ENCODE data around the gene SIPA1L3.

SIPA1L3 gene

GRCh38 chr19:37946132-37946531, 39.1 kb downstream of the SIPA1L3 start:
- DNase-seq (ENCODE audit: low read depth) = no peak

DNA sequence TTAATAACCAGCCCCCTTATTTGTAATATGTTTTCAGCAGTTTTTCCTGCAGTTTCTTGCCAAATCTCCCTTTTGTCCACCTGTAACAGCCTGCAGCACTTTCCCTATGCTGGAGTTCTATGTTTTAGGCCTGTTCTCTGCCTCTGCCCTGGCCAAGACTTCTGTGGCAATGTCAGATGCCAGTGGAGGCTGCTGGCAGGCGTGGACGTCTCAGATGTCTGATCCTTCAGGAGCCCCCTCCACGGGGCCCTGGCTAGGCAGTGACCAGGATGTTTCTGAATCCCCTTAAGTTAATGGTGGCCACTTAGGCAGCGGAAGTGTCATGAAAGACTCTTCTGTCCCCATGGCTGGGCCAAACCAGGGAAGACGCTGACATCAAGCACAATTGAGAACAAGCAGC, 40.8 kb downstream of the SIPA1L3 start:
- DNase-seq (ENCODE audit: low read depth) = no peak

DNA sequence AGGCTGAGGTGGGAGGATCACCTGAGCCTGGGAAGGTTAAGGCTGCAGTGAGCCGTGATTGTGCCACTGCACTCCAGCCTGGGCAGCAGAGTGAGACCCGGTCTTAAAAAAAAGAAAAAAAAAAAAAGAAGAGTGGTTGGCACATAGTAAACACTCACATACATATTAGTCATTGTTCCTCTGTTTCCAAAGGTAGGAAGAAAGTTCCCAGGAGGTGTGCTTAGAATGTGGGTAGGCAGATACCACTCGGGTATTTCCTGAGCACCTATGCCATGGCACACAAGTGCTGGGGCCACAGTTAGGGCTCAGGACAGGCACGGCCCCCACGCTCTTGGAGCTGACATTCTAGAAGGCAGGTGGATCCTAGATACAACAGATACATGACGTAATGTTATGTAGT, 41.4 kb downstream of the SIPA1L3 start:
- DNase-seq (ENCODE audit: low read depth) = no peak

DNA sequence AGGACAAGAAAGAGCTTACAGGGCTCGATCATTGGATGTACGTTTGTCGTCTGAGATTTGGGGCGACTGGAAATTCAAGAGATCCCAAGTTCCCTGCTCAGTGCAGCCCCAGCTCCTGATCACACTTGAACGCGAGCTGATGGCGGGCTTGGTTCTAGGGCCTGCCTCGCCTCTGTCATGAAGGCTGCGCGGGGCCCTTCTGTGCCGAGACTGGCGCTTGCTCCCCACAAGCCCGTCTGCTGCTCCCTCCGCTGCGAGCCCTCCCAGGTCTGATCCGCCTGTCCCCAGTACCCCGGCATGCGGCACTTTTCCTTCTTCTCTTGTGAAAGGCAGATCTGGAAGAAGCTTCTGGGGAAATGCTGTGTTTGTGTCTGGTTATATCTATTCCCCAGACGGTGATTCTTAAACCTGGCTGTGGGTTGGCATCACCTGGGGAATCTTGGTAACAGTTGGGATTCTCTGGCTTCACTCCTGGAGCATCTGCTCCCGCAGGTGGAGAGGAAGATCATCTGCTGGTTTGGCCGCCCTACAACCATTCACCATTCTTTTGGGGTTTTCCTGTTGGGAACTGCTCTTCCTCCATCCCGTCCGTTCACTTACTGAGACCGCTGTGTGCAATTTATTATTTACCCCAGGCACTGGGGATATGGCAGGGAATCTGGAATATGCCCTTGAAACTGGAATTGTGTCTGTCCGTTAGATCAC, 43.6 kb downstream of the SIPA1L3 start:
- DNase-seq (ENCODE audit: low read depth) = no peak

- no peak for DNase-seq (ENCODE audit: low read depth)
Measured at GRCh38 chr19:37951816-37952210, 44.8 kb downstream of the SIPA1L3 start.

GRCh38 chr19:37953171-37953917, 46.3 kb downstream of the SIPA1L3 start:
- peak; percentile 83 for DNase-seq (ENCODE audit: low read depth)

- DNase-seq (ENCODE audit: low read depth) = peak; percentile 67
Measured at GRCh38 chr19:37953918-37954303, 46.9 kb downstream of the SIPA1L3 start.

DNA sequence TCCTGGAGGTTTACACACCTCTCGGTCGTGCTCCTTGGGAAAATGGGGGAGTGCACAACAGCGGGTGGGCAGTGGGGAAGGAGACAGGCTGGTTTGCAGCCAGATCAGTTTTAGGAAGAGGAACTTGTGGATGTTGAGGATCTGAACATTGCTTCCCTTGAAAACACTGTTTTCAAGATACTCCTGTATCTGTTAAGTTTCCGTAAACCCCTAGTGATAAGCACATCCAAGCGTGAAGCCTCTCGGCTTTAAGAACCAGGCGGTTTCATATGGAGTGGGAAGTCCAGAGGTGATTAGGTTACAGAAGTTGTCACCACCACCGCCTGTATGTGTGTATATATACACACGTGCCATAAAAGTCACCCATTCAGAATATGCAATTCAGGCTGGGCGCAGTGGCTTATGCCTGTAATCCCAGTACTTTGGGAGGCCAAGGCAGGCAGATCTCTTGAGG, 47.4 kb downstream of the SIPA1L3 start:
- no peak for DNase-seq (ENCODE audit: low read depth)

DNA sequence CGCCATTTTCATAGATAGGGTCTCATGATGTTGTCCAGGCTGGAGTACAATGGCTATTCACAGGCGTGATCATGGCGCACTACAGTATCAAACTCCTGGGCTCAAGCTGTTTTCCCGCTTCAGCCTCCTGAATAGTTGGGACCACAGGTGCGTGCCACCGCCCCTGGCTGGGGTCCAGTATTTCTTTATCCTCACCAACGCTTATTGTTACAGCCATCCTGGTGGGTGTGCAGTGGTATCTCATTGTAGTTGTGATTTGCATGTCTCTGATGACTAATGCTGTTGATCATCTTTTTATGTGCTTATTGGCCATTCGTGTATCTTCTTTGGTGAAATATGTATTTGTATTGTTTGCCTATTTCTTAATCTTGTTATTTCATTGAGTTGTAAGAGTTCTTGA, 49.0 kb downstream of the SIPA1L3 start:
- DNase-seq (ENCODE audit: low read depth) = no peak

- no peak for DNase-seq (ENCODE audit: low read depth)
Measured at GRCh38 chr19:37957176-37957575, 50.2 kb downstream of the SIPA1L3 start.

GRCh38 chr19:37959665-37960114, 52.7 kb downstream of the SIPA1L3 start:
- no peak for DNase-seq (ENCODE audit: low read depth)

DNA sequence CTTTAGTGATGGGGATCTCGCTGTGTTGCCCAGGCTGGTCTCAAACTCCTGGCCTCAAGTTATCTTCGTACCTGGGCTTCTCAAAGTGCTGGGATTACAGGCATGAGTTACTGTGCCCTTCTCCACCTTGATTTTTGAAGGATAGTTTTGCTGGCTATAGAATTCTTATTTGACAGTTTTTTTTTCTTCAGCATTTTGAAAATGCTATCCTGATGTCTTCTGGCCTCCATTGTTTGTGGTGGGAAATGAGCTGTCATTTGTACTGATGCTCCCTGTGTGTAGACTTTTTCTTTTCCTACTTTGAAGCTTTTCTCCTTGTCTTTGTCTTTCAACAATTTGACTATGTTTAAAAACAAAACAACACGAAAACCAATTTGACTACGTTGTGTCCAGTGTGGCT, 54.2 kb downstream of the SIPA1L3 start:
- DNase-seq (ENCODE audit: low read depth) = no peak

- peak; percentile 88 for DNase-seq (ENCODE audit: low read depth)
Measured at GRCh38 chr19:37963190-37963936, 56.4 kb downstream of the SIPA1L3 start.

DNA sequence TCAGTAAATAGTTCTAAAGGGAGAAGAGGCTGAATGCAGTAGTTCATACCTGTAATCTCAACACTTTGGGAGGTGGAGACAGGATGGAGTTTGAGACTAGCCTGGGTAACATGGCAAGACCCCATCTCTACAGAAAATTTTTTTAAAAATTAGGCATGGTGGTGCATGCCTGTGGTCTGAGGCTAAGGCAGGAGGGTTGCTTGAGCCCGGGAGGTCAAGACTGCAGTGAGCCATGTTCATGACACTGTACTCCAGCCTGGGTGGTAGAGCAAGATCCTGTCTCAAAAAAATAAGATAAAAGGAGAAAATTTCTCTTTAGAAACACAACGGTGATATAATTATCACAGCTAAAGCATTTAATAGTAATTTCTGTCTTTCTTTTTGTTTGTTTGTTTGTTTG, 57.1 kb downstream of the SIPA1L3 start:
- peak; percentile 67 for DNase-seq (ENCODE audit: low read depth)

- DNase-seq (ENCODE audit: low read depth) = peak; percentile 80
Measured at GRCh38 chr19:37966211-37966661, 59.2 kb downstream of the SIPA1L3 start.

DNA sequence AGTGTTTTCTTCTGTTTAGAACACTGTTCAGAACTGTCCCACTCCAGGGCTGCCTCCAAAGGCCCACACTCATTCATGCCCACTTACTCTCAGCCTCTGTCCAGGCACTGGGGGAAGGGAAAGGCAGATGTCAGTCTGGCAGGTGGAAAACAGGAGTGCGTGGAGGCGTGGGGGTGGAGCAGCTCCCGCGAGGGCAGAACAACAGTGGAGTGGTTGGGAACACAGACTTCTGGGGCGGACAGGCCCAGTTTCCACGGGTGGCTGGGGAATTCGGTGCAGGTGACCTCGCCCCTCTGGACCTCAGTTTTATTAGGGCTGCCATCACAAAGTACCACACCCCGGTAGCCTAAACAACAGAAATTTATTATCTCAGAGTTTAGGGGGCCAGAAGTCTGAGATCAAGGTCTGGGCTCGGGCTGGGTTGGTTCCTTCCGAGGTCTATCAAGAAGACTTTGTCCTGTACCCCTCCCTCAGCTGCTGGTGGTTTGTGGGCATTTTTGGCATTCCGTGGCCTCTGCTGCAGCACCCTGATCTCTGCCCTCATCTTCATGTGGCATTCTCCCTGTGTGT, 59.7 kb downstream of the SIPA1L3 start:
- DNase-seq (ENCODE audit: low read depth) = peak; percentile 81

DNA sequence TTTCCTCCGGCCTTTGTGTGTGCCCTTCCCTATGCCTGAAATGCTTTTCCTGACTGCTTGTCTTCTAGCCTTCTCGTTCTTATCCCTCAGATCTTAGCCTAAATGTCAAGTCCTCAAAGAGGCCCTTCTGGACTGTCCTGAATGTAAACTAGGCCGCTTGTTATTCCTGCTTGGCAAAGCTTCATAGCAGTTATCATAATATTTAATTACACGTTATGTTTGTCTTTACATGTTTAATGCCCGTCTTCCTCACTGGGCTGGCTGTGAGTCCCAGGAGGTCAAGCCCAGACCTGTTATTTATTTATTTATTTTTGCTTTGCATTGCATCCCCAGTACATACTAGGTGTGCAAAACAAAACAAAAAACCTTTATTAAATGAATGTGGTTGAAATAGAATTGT, 62.7 kb downstream of the SIPA1L3 start:
- DNase-seq (ENCODE audit: low read depth) = no peak

DNA sequence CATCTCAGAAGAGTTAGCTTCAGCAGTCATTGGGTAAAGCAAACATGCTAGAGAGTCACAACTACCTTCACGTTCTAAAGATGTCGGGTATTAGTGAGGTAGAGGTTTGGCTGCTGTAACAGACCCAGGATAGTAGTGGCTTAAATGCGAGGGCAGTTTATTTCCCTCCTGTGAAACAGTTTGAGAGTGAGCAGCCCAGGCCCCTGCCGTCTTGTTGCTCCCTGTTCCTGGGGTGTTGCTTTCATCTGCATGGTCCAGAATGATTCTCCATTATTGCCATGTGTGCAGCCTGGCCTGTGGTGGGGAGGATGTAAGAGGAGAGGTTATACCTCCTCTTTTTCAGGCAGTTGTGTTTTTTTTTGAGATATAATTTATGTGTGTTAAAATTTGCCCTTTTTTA, 63.7 kb downstream of the SIPA1L3 start:
- DNase-seq (ENCODE audit: low read depth) = no peak

DNA sequence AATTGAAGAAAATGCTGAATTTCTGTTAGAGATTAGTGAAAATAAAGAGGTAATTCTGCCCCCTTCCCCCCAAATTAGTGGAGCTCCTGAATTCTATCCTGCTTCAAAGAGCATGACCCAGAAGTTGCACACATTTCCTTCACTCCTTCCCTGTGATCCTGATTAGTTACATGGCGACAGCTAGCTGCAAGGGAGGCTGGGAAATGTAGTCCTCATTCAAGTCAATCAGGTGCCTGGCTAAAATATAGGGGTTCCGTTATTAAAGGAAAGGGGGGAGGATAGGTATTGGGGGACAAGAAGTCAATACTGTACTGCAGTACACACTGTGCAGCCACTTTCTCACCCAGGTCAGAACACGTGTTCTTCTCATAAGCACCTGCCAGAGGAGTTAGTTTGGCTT, 65.8 kb downstream of the SIPA1L3 start:
- DNase-seq (ENCODE audit: low read depth) = no peak

- DNase-seq (ENCODE audit: low read depth) = no peak
Measured at GRCh38 chr19:37973666-37974065, 66.7 kb downstream of the SIPA1L3 start.

DNA sequence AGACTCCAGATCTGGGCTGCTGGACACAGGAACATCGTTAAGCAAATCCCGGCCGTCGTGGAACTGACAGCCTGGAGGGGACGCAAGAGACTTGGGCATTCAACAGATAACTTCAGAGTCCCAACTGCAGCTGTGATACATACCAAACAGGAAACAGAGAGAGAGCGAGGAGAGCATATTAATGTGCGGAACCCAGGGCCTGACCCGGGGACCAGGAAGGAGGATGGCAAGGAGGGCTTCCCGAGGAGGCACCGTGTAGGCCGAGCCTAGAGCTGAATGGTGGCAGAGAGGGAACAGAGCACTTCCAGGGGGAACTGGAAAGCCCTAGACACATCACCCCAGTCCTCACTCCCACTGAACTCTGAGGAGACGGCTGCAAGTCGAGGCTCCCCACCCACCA, 68.1 kb downstream of the SIPA1L3 start:
- no peak for DNase-seq (ENCODE audit: low read depth)
